ENCODE data around the gene REV1.
"Not testable (repeated sequence)": the region's sequence is repeated elsewhere in the genome, so short reads cannot be mapped to it uniquely, and the experiment has no call there.

REV1 gene

GRCh38 chr2:99399795-99400194 is 90.0 kb downstream of the REV1 start:
- no peak for DNase-seq

DNA sequence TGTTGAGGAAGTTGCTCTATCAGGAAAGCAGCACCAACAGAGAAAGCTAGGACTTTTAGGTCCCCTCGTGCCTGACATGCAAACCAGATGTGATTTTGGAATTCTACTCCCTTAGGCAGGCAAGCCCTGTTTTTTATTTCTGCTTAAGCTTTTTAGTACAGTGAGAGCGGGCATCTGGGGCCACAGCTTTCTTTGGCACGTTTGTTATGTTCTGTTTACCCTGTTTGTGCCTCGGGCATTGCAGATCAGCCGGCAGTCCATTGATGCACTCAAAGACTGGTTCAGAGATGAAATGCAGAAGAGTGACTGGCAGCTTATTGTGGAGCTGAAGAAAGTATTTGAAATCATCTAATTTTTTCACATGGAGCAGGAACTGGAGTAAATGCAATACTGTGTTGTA is 90.8 kb downstream of the REV1 start:
- DNase-seq: no peak

DNA sequence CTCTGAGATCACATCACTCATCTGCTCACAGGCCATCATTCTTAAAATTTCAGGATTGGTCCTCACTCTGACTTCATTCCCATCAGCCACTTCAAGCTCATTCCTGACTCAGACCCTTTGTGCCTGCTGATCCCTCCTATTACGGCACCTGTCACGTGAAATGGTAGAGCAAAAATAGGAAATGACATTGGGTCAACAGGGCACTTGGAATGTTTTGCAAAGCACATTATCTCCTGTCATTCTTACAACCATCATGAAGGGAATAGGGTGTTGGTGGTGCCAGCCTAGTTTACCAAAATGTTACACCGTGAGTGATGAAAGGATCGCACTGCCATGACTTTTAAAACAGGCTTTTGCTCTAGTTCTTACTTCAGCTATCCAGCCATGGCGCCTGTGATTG is 91.5 kb downstream of the REV1 start:
- DNase-seq: no peak

- DNase-seq: no peak
These were observed 92.4 kb downstream of the REV1 start for GRCh38 chr2:99397266-99397920.

DNA sequence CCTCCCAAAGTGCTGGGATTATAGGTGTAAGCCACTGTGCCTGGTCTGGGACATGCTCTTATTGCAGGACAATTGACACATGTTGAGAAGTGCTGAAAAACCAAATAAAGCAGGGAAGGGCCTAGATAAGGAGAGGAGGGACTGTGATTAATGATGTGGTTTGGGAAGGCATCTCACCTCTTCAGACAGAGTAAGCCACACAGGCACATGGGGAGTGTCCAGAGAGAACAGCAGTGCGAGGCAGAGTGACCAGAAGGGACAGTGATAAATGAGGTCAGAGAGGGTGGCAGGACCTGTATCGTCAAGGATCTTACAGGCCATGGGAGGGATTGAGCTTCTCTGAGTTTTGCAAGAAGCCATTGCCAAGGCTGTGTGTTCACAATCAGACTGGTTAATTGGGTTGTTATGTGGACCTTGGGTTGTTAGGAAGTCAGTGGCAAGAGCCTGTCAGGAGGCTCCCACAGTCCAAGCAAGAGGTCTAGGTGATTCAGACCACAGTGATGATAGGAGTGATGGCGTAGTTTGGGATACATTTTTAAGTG is 94.2 kb downstream of the REV1 start:
- DNase-seq: no peak

- DNase-seq: no peak
These were observed 99.9 kb downstream of the REV1 start for GRCh38 chr2:99389946-99390345.

DNA sequence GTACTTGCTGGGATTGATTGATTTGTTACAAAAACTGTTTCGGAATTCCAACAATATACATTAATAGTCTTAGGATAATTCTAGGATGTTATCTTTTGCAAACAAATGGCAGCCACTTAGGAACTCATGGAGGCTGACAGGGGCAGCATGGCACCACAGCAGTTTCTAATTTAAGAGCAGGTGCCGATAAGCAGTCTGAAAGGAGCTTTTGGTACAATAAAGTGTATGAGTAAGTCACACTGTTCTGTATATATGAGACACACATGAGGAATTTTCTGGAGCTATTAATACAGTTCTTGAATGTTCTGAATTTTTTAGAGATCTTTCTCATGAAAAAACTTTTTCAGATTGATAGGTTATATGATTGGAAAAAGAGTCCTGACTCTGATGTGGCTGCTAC is 100.4 kb downstream of the REV1 start:
- no peak for DNase-seq

DNA sequence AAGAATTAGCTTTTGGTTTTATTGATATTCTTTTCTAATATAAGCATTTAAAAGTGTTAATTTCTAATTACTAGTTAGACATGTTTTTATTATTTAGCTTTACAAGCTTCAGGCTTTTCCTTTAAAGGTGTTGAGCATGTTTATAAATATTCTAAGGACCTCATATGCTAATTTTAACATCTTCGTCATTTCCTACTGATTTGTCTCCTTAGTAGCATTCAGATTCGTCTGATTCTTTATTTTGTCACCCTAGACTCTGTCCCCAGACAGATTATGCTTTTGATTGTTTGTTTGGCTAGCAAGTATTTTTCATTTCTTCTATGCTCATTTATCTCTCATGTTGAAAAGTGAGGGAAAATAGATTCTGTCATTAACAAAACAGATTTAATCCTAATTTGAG is 100.9 kb downstream of the REV1 start:
- no peak for DNase-seq

DNA sequence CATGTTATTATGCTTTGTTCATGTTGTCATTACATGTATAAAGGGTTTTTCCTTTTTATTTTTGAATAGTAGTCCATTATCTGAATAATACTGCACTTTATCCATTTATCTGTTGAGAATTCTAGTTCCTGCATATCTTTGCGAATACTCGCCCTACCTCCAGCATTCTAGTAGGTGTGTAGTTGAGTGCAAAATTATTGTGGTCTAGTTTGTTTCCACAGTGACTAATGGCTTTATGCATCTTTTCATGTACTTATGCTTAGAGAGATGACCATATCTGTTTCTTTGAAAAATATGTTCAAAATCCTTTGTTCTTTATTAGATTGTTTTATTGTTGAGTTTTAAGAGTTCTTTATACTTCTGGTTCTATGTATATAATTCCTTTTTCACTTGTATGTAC is 103.8 kb downstream of the REV1 start:
- no peak for DNase-seq

GRCh38 chr2:99382143-99382542 is 107.7 kb downstream of the REV1 start:
- DNase-seq: no peak

- DNase-seq: no peak
These were observed 109.3 kb downstream of the REV1 start for GRCh38 chr2:99380376-99381010.

DNA sequence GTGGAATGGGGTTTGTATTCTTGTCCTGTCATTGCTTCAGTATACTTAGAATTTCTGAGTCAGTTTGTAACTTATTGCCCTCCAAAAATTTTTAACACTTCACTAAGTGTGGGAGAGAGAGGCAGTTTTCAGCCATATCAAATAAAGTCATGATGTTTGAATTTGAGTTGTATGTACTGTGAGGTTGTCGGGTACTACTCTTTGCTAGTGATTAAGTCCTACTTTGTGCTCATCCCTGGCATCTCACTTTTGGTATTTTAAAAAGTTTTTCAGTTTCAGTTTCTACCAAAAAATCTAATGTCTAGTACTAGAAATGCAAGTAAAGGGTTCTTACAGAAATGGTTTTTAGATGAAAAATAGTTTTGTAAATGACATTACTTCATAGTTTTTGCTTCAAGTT is 111.9 kb downstream of the REV1 start:
- DNase-seq: no peak

GRCh38 chr2:99376254-99376864 is 113.5 kb downstream of the REV1 start:
- no peak for DNase-seq

GRCh38 chr2:99374747-99375146 is 115.1 kb downstream of the REV1 start:
- DNase-seq: no peak

GRCh38 chr2:99373144-99373543 is 116.7 kb downstream of the REV1 start:
- no peak for DNase-seq

DNA sequence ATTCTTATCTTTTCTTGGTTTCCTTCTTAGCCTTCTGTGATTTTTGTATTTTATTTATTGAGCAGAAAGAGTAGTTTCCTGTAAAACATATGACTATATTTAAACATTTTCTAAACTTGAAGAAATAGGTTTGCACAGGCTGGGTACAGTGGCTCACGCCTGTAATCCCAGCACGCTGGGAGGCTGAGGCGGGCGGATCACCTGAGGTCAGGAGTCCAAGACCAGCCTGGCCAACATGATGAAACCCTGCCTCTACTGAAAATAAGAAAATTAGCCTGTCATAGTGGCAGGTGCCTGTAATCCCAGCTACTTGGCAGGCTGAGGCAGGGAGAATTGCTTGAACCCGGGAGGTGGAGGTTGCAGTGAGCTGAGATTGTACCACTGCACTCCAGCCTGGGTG is 121.0 kb downstream of the REV1 start:
- DNase-seq: not testable (repeated sequence)

DNA sequence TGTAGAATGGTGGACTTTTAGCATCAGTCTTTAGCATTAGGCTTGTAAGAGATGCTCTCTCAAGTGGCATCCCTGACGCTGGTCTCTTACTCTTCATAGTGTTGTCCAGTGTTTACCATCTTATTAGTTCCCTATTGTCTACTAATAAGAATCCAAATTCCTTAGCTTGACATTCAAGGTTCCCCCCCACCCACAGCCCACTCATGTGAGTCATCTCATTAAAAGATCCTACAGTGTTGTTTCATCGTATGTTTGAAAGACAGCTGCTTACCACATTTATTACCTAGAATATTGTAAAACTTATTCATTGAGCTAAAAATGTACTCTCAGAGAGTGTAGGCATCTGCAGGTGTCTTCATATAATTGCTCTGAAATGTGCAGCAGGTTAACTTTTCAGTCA is 124.2 kb downstream of the REV1 start:
- no peak for DNase-seq

DNA sequence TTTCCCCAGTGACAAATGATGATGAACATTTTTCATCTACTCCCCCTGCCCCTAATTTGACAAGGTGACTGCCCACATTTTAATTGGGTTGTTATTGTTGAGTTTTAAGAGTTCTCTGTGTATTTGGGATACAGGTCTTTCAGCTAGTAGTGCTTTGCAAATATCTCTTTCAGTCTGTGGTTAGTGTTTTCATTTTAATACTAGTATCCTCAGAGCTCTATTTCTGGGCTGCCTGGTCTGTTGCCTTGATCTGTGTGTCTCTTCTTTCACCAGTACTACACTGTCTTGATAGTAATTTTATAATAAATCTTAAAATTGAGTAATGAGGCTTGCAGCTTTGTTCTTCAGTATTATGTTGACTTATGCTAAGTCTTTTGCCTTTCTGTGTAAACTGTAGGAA is 133.0 kb downstream of the REV1 start:
- DNase-seq: no peak

DNA sequence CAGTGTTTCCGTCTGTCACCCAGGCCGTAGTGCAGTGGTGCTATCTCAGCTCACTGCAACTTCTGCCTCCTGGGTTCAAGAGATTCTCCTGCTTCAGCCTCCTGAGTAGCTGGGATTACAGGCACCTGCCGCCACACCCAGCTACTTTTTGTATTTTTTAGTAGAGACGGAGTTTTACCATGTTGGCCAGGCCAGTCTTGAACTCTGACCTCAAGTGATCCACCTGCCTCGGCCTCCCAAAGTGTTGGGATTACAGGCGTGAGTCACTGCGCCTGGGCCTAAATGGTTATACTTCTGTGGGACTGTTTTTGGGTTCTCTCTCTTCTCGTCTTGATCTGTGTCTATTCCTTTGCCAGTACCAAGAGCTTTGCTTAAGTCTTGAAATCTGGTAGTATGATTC is 135.0 kb downstream of the REV1 start:
- DNase-seq: not testable (repeated sequence)

- DNase-seq: no peak
These were observed 135.7 kb downstream of the REV1 start for GRCh38 chr2:99354070-99354469.
